ENCODE measurements around the gene TMEM120B.

DNA sequence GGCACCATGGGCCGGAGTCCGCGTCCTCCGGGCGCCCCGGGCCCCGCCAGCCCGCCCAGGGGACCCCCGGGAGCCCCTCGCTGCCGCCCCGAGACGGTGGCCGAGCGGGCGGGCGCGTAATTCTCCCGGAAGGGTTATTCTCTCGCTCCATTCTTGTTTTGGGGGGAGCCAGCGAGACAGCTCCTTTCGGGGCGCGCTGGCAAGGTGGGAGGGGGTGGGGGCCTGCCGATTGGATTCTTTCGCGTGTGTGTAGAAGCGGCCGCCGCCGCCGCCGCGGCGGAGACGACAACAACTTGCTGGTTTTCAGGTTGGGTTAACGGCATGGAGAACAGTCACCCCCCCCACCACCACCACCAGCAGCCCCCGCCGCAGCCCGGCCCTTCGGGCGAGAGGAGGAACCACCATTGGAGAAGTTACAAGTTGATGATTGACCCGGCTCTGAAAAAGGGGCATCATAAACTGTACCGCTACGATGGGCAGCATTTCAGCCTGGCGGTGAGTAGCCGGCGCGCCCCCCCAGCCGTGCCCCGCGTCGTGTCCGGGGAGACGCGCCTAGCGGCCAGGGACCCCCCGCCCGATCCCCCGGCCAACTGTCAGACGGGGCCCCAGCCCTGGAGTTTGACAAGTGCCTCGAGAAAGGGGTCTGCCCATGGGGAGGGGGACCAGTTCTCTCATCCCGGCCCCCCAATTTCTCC lies 92.0 kb downstream of the TMEM120B start:
- TF ChIP-seq CTCF (IDR thresholded peaks at IDR 0.05) (peak in 1 of 3 donors; percentile 11), POLR2A (IDR thresholded peaks at IDR 0.05) (no peak)

Data from breast epithelium (tissue), 3 donors.